Measurements from ENCODE around the gene MTFMT. TPM values are rescaled to one million over a fixed set of nuclear protein-coding genes. Genes with fewer than 3 reads are reported as not detected.

Gene MTFMT
- total and polyA plus RNA-seq, 2 donors: 9.6 to 9.7 TPM

- WGBS: 98% methylated on average over 5 of the region's 5 CpGs
These were observed 68.4 kb downstream of the MTFMT start for GRCh38 chr15:64961013-64961412.

GRCh38 chr15:64960153-64960552 is 69.3 kb downstream of the MTFMT start:
- H3K4me3 ChIP-seq (ENCODE audit: low read length in 2 of 2): no peak overlapping the region
- no peak overlapping the region for H3K27ac ChIP-seq (ENCODE audit: low read depth in 1 of 2, low read length in 1 of 2)
- H3K36me3 ChIP-seq (ENCODE audit: control insufficient read depth in 2 of 2, insufficient read depth in 2 of 2, low read length in 1 of 2): peaks cover 58 to 77% of the 10 kb centered on the region in 2 donors
- WGBS: over 99% methylated on average over 6 of the region's 6 CpGs
- DNase-seq (ENCODE audit: low read depth in 6 of 9, low spot score in 9 of 9): no peak
- H3K4me1 ChIP-seq (ENCODE audit: control insufficient read depth in 2 of 2, insufficient read depth in 2 of 2, low read length in 2 of 2): no peaks in the 10 kb centered on the region
- no peaks in the 10 kb centered on the region for H3K9me3 ChIP-seq (ENCODE audit: control insufficient read depth in 2 of 2, insufficient read depth in 1 of 2, low read length in 1 of 2)
- H3K27me3 ChIP-seq (ENCODE audit: control insufficient read depth in 2 of 2, insufficient read depth in 1 of 2, low read length in 1 of 2): no peaks in the 10 kb centered on the region

More at GRCh38 chr15:64961013-64961412, 68.4 kb downstream of the MTFMT start:
- Histone ChIP-seq H3K4me1 (ENCODE audit: control insufficient read depth in 2 of 2, insufficient read depth in 2 of 2, low read length in 2 of 2) (no peaks in the 10 kb centered on the region), H3K27me3 (ENCODE audit: control insufficient read depth in 2 of 2, insufficient read depth in 1 of 2, low read length in 1 of 2) (no peaks in the 10 kb centered on the region), H3K36me3 (ENCODE audit: control insufficient read depth in 2 of 2, insufficient read depth in 2 of 2, low read length in 1 of 2) (peaks cover 57 to 72% of the 10 kb centered on the region in 2 donors), H3K4me3 (ENCODE audit: low read length in 2 of 2) (no peak overlapping the region), H3K9me3 (ENCODE audit: control insufficient read depth in 2 of 2, insufficient read depth in 1 of 2, low read length in 1 of 2) (no peaks in the 10 kb centered on the region), H3K27ac (ENCODE audit: low read depth in 1 of 2, low read length in 1 of 2) (no peak overlapping the region)
- DNase-seq (ENCODE audit: low read depth in 6 of 9, low spot score in 9 of 9): no peak

GRCh38 chr15:64959128-64959527 is 70.3 kb downstream of the MTFMT start:
- H3K36me3 ChIP-seq (ENCODE audit: control insufficient read depth in 2 of 2, insufficient read depth in 2 of 2, low read length in 1 of 2): peaks cover 51 to 69% of the 10 kb centered on the region in 2 donors
- H3K27ac ChIP-seq (ENCODE audit: low read depth in 1 of 2, low read length in 1 of 2): no peak overlapping the region
- no peaks in the 10 kb centered on the region for H3K9me3 ChIP-seq (ENCODE audit: control insufficient read depth in 2 of 2, insufficient read depth in 1 of 2, low read length in 1 of 2)
- WGBS: 97% methylated on average over 9 of the region's 9 CpGs
- no peak overlapping the region for H3K4me3 ChIP-seq (ENCODE audit: low read length in 2 of 2)
- DNase-seq (ENCODE audit: low read depth in 6 of 9, low spot score in 9 of 9): no peak
- no peaks in the 10 kb centered on the region for H3K4me1 ChIP-seq (ENCODE audit: control insufficient read depth in 2 of 2, insufficient read depth in 2 of 2, low read length in 2 of 2)
- no peaks in the 10 kb centered on the region for H3K27me3 ChIP-seq (ENCODE audit: control insufficient read depth in 2 of 2, insufficient read depth in 1 of 2, low read length in 1 of 2)

- no peak overlapping the region for H3K27ac ChIP-seq (ENCODE audit: low read depth in 1 of 2, low read length in 1 of 2)
- peaks cover 23 to 26% of the 10 kb centered on the region in 2 donors for H3K36me3 ChIP-seq (ENCODE audit: control insufficient read depth in 2 of 2, insufficient read depth in 2 of 2, low read length in 1 of 2)
- H3K4me3 ChIP-seq (ENCODE audit: low read length in 2 of 2): no peak overlapping the region
- no peaks in the 10 kb centered on the region for H3K27me3 ChIP-seq (ENCODE audit: control insufficient read depth in 2 of 2, insufficient read depth in 1 of 2, low read length in 1 of 2)
- H3K9me3 ChIP-seq (ENCODE audit: control insufficient read depth in 2 of 2, insufficient read depth in 1 of 2, low read length in 1 of 2): no peaks in the 10 kb centered on the region
- H3K4me1 ChIP-seq (ENCODE audit: control insufficient read depth in 2 of 2, insufficient read depth in 2 of 2, low read length in 2 of 2): no peaks in the 10 kb centered on the region
- 63% methylated on average over 3 of the region's 3 CpGs for WGBS
- DNase-seq (ENCODE audit: low read depth in 6 of 9, low spot score in 9 of 9): no peak
These were observed 75.0 kb downstream of the MTFMT start for GRCh38 chr15:64954395-64954794.

GRCh38 chr15:64951777-64952418 is 77.5 kb downstream of the MTFMT start:
- Histone ChIP-seq H3K9me3 (ENCODE audit: control insufficient read depth in 2 of 2, insufficient read depth in 1 of 2, low read length in 1 of 2) (no peaks in the 10 kb centered on the region), H3K27me3 (ENCODE audit: control insufficient read depth in 2 of 2, insufficient read depth in 1 of 2, low read length in 1 of 2) (no peaks in the 10 kb centered on the region), H3K4me1 (ENCODE audit: control insufficient read depth in 2 of 2, insufficient read depth in 2 of 2, low read length in 2 of 2) (no peaks in the 10 kb centered on the region), H3K27ac (ENCODE audit: low read depth in 1 of 2, low read length in 1 of 2) (no peak overlapping the region), H3K4me3 (ENCODE audit: low read length in 2 of 2) (no peak overlapping the region), H3K36me3 (ENCODE audit: control insufficient read depth in 2 of 2, insufficient read depth in 2 of 2, low read length in 1 of 2) (peaks cover 15% of the 10 kb centered on the region in 2 donors)
- no peak for DNase-seq (ENCODE audit: low read depth in 6 of 9, low spot score in 9 of 9)
- WGBS: 91% methylated on average over 2 of the region's 2 CpGs

Other genes starting within 250 kb of the MTFMT start
- 8.0 TPM for gene PIF1, start 204.0 kb downstream of the MTFMT start, total RNA-seq
- 8.4 TPM for gene PIF1, start 204.0 kb downstream of the MTFMT start, polyA plus RNA-seq
- 18.2 TPM for gene PLEKHO2, start 187.7 kb downstream of the MTFMT start, total RNA-seq
- gene PLEKHO2, start 187.7 kb downstream of the MTFMT start, polyA plus RNA-seq: 18.7 TPM
- gene ANKDD1A, start 117.7 kb downstream of the MTFMT start, total RNA-seq: 1.2 TPM
- 3.6 TPM for gene ANKDD1A, start 117.7 kb downstream of the MTFMT start, polyA plus RNA-seq
- 44.4 TPM for gene SPG21, start 39.7 kb downstream of the MTFMT start, total RNA-seq
- gene SPG21, start 39.7 kb downstream of the MTFMT start, polyA plus RNA-seq: 71.5 TPM
- gene SLC51B, start 15.7 kb upstream of the MTFMT start, total RNA-seq: not detected
- gene SLC51B, start 15.7 kb upstream of the MTFMT start, polyA plus RNA-seq: 0.16 TPM
- gene RASL12, start 38.4 kb upstream of the MTFMT start, total RNA-seq: 2.7 TPM
- 6.8 TPM for gene RASL12, start 38.4 kb upstream of the MTFMT start, polyA plus RNA-seq
- under 0.01 TPM for gene KBTBD13, start 47.1 kb upstream of the MTFMT start, total RNA-seq
- under 0.01 TPM for gene KBTBD13, start 47.1 kb upstream of the MTFMT start, polyA plus RNA-seq
- gene UBAP1L, start 85.6 kb upstream of the MTFMT start, total RNA-seq: 0.61 TPM
- 6.1 TPM for gene UBAP1L, start 85.6 kb upstream of the MTFMT start, polyA plus RNA-seq
- gene PDCD7, start 104.2 kb upstream of the MTFMT start, total RNA-seq: 12.2 TPM
- gene PDCD7, start 104.2 kb upstream of the MTFMT start, polyA plus RNA-seq: 16.6 TPM
- 42.0 TPM for gene CLPX, start 155.7 kb upstream of the MTFMT start, total RNA-seq
- gene CLPX, start 155.7 kb upstream of the MTFMT start, polyA plus RNA-seq: 23.5 TPM
- 0.85 TPM for gene CILP, start 181.8 kb upstream of the MTFMT start, total RNA-seq
- 5.2 TPM for gene CILP, start 181.8 kb upstream of the MTFMT start, polyA plus RNA-seq

All from thymus (tissue), 11 donors.